GM19351 (cell line): ENCODE measurements around the gene CHIT1.

Experiments
- ATAC-seq: cut with Tn5 transposase; IDR thresholded peaks from one replicate; pipeline ENCODE4 v1.9.1; 2021; ENCODE audit warnings: mild to moderate bottlenecking, moderate library complexity; ENCODE audit not compliant: unreplicated experiment

The CHIT1 gene

DNA sequence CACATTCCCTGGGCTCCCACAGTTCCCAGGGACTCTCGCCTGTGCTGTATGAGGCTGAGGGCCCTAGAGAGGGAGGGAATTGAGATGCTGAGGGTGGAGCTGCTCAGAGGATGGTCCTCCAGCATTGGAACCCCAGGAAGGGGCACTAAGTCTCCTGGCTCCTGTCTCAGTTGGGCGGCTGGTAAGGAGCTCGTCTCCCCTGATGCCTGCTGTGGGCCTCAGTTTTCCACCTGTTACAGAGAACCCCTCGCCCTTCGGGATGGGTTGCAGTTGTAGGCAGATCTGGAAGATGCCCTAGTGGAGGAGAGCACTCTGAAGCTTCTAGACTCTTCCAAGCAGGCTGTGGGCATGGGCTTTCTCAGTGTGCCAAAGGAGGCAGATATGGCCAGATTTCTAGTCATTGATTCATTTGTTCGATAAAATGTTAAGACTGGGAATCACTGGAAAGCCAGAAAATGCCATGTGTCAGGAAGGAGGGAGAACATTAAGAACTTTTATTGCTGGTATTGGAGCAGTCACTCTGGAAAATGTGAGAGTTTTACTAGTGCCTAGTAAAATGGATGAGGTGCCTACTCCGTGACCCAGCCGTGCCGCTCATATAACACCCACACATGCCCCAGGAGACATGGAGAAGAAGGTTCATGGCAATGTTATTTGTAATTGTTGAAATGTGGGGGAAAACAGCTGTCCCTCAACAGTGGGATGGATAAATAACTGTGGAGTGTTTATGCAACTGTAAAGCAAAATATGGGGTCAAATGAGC is 53.0 kb downstream of the CHIT1 start:
- no peak for ATAC-seq

DNA sequence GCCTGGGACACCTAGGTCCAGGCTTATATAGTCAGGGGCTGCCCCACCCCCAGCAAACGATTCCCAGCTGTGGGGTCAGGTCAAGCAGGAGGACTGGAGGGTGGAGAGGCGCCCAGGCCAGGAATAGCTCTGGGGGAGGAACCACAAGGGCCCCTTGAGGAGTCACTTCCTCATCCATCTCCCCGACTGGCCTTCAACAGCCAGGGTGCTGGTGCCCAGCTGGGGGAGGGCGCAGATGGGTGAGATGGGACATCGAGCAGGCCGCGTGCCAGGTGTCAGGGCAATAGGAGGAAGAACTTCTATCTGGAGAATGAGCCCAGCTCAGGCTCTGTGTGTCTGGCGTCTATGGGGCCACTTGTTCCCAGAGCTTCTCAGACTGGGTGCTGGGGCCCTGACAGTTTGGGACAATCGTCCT is 53.6 kb downstream of the CHIT1 start:
- ATAC-seq = no peak

DNA sequence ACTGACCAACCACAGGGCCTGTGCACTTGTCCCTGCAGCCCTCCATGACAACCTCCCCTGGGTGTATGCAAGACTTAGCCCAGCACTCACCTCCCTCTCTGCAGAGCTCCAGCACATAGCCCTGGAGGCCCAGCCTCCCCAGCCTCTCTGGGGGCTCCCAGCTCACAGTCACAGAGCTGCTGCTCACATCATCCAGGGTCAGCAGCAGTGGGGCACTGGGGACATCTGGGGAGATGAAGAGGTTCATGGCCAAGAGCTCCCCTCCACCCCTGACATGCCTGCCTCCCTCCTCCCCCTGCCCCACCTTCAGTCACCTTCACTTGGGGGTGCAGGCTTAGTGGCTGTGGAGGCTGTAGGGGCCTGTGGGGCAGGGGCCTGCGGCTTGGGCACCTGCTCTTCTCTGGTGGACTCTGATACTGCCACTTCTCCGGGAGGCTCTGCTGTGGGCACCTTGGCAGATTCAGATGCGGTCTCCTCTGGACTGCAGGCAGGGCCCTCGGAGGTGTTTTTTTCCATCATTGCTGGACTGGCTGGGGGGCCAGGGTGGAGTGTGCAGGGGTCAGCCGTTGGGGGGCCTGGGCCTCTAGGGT is 54.1 kb downstream of the CHIT1 start, which contains the start of gene MYBPH:
Gene MYBPH, minus strand, starts transcription at position 590 of the 590 bp plus-strand sequence. Its CDS starts 71 bp downstream, at position 519.
- no peak for ATAC-seq

DNA sequence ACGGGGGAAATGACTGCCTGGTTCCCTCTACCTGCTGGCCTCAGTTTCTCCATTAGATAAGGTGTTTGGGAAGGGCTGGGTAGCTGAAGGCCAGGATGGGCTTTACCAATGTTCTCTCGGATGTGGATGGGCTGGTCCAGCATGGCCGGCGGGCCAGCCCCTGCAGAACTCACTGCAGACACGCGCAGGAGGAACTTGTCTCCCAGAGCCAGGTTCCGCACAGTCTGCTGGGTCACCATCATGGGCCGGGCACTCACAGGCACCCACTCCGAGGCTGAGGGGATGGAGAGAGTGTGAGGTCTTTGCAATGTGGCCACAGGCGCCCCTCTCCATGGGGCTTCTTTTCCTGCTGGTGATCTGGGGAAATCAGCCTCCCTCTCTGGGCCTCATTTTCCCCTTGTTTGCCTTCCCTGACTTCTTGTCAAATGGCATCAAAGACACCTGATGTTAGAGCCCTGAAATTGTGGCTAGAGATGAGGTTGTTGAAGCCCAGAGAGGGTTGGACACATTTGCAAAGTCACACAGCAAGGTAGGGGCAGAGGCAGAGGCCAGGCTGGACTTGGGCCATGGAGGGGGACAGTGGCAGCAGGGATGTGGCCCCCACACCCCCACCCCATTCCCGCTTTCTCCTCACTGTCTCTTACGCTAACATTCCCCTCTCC is 55.0 kb downstream of the CHIT1 start:
- no peak for ATAC-seq

DNA sequence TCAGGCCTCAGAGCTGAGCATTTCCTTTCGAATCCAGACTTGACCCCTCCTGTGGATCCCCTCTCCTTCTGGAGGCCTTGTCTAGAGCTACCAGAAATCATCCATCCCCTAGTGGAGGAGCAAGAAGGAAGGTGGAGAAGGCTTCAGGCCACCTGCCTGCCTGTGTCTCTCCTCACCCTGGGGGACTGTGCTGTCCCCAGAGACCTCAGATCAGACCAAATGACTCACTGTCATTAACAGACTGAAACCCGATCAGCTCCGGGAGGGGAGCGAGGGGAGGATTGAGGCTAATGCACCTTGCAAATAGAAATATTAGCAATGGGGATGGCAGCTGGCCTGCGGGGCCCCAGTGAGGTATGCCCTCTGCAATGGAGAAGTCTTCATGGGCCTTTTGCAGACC is 55.9 kb downstream of the CHIT1 start:
- ATAC-seq = peak; percentile 90

DNA sequence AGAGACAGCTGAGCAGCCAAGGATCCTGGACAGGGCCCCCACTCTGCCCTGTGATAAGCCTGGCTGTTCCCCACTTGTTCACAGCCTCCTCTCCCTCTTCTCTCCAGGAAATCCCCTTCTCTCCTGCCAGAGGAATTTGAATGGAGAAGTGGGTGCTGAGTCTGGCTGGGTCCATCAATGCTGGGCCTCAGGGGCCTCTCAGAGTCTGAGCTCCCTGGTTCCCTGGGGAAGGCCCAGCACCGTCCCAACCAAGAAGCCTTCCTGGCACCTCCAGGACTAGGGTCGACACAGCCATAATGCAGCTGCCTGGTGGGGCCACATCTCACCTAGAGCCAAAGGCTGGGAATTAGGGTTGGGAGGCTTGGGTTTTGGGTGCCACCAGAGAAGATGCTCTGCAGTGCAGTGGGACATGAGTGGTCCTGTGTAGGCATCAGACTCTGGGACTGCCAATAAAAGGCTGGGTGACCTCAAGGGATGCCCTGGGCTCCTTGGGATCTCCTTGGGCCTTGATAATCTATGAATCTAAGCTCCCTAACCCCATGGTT is 56.4 kb downstream of the CHIT1 start:
- ATAC-seq = no peak

DNA sequence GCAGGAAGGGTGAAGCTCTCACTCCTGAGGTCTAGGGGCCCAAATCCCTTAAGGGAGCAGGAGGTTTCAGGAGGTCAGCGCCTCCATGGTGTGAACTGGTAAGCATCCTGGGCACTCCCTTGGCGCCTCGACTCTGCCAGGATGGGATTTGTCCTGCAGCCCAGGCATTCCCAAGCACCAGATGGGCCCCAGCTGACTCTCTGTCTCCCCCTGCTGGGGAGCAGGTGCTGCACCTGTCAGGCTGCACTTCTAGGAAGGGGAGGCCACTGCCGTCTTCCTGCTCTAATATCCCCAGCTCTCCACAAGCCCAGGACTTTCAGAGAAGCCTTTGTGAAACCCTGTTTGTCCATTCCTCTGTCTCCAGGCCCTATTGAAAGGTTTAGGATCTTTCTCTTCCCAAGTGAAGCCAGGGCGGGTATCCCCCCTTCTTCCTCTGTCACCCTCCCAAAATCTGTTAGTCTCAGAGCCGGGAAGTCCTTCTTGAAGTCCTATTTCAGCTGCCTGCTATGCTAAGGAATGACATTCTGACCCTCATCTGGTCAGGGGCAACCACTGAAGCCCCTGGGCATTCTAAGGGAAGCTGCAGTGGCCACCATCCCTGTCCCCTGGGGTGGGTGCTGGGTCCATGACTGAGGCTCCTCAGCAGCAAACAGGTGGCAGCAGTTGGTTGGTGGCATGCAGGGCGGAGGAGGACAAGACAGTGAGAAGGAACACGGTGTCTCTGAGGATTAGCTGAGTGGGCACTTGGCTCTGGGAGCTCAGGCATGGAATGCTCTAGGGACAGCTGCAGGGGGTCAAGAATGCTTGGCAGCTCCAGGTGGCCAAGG is 57.1 kb downstream of the CHIT1 start:
- no peak for ATAC-seq

DNA sequence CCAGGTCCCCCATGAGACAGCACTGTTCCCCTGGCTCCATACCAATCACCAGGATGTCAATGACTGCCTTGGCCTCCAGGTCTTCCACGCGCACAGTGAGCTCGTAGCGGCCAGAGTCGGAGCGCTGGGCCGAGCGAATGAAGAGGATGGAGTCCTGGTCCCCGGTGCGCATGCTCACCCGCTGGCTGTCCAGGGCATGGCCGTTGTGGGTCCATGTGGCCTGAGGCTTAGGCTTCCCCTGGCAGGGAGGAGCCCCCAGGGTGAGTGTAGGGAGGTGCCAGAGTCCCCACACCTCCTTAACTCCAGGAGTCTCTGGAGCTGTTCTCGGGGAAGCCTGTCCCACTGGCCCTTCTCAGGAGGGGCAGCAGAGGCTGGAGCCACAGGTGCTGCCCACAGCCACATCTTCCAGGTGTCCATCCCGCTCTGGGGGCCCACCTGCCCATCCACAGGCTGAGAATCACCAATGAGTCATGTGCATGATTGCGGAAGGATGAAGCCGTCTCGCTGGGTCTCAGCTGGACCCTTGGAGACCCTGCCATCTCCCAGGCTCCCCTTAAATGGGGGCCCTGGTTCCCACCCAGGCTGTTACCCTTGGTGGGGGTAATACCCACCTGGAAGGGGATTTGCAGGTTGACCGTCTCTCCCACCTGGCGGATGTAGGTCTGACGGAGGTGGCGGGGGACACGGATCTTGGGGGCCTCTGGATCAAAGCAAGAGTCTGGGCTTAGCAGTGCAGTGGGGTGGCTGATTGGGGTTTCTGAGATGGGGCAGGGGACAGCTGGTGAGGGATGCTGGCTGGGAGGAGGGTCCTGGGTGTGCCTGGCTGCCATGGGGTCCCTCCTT is 57.9 kb downstream of the CHIT1 start:
- no peak for ATAC-seq

DNA sequence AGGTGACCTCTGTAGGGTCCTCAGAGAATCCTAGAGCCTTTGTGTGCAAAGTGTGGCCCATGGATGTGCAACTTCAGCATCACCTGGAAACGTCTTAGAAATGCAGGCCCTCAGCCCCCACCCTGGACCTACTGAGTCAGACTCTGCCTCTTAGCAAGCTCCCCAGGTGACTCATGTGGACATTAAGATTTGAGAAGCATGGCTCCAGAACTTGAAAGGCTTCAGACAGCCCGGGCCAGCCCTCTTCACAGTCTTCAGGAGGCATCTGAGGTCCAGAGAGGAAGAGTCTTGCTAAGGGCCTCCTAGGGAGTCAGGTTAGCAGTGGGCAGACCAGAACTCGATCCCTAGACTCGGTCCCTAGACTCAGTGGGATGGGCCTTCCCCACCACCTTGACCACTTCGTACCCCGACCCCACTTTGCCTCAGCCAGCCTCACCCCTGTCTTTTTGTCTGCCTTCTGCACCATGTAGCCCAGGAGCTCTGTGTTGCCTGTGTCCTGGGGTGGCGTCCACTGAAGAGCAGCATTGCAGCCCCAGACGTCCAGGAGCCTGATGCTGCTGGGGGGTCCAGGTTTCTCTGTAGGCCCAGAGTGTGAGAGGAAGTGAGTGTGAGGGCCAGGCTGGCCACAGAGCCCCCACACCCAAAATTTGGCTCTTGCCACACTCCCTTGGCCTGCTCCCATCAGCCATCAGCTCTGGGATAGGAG is 58.7 kb downstream of the CHIT1 start:
- ATAC-seq = no peak

DNA sequence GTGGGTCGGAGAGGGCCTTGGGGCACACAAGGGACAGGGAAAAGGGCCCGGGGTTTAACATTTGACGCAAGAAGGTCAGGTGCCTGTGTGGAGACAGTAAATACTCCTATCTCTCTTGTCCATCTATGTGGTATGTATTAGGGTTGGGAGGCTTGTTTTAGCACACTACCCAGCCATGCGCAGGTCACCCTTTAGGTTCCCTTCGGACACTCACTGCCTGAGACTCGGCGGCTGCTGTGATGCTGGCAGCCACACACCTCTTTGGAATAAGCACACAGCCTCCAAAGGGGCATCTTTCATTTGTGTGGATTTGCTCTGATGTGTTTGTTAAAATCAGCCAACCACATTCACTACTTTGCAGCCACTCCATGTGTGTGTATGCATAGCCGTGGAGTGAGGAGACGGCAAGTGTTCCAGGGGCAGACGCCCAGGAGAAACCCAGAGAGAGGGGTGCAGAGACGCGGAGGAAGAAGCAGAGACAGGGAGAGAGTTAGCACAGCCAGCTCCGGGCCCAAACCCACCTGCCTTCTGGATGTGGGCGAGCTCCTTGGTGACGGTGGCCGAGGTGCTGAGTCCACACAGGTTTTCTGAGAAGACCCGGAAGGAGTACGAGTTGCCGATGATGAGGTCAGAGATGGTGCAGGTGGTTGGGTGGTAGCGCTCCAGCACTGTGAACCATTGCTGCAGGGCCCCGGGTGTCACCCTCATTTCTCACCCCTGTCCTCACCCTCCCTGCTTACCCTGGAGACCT is 59.5 kb downstream of the CHIT1 start:
- no peak for ATAC-seq

DNA sequence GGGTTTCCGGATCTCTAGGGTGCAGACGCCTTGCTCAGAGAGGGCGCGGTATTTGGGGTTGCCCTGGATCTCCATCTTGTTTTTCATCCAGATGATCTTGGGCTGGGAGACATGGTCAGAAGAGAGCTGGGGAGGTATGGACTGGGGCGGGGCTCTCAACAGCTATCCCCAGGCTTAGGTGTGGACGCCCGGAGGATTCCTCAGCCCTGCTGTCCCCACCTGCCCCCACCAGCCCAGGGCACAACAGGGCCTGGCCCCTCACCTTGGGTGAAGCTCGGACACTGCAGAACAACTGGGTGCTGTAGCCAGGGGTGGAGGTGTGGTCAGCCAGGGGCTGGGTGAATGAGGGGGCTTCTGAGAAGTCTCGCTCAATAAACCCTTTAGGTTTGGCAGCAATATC is 60.5 kb downstream of the CHIT1 start:
- ATAC-seq = no peak

DNA sequence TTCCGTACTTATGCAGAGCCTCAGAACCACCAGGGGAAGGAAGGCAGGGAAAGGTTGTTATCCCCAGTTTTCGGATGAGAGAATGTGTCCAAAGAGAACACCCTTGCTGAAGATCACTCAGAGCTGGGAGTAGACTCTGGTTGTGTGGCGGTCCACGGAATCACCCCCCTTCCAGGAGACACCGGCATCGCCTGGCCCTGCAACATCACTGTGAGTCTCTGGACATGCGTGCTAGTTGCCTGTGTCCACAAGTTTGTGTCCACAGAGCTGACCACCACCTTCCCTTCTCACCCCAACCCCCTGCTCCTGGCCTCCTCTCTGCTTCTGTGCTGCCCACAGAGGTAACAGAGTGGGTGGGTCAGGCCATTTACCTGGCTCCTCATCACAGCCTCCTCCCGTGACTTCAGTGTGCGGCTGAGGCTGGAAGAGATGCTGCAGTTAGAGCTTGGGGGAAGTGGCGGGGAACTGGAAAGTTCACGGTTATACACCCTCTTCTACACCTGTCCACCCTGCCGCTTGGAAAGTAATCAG is 61.2 kb downstream of the CHIT1 start:
- no peak for ATAC-seq

DNA sequence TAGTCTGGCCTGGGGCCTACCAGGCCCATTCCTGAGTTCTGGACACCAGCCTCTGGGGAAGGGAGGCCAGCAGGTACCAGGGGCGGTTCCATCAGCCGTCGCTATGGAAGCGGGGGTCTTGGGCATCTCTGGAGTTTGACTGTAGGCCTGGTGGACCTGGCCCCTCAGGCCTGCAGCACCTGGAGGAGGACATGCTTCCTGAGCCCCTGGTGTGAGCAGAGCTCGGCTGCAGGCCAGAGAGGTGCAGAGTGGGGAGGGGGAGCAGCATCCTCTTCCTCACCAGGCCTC is 61.6 kb downstream of the CHIT1 start:
- no peak for ATAC-seq

DNA sequence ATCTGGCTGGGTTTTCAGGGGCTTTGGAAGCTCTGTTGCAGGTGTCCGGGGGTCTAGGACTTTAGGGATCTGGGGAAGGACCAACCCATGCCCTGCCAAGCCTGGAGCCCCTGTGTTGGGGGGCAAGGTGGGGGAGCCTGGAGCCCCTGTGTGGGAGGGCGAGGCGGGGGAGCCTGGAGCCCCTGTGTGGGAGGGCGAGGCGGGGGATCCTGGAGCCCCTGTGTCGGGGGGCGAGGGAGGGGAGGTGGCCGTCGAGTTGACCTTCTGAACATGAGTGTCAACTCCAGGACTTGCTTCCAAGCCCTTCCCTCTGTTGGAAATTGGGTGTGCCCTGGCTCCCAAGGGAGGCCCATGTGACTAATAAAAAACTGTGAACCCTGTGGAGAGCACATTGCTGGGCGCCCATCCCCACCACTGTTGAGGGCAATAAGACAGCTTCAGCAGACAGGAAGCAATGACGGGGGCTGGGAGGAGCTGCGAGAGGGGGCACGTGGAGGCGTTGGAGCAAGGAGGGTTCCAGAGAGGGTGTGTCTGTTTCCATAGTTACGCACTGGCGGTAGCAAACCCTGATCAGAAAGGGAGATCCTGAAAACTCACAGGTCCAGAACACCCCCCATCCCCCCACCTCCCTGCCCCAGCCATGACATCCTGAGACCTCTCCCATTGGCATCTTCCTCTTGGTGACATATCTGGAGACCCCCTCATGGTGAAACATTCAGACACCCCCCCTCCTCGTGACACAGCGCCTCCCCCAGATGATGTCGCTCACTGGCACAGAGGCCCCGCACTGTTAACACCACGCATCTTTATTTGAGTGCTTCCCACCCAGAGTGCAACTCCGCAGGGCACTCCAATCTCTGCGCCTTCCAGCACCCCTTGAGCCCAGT is 62.2 kb downstream of the CHIT1 start:
- no peak for ATAC-seq

DNA sequence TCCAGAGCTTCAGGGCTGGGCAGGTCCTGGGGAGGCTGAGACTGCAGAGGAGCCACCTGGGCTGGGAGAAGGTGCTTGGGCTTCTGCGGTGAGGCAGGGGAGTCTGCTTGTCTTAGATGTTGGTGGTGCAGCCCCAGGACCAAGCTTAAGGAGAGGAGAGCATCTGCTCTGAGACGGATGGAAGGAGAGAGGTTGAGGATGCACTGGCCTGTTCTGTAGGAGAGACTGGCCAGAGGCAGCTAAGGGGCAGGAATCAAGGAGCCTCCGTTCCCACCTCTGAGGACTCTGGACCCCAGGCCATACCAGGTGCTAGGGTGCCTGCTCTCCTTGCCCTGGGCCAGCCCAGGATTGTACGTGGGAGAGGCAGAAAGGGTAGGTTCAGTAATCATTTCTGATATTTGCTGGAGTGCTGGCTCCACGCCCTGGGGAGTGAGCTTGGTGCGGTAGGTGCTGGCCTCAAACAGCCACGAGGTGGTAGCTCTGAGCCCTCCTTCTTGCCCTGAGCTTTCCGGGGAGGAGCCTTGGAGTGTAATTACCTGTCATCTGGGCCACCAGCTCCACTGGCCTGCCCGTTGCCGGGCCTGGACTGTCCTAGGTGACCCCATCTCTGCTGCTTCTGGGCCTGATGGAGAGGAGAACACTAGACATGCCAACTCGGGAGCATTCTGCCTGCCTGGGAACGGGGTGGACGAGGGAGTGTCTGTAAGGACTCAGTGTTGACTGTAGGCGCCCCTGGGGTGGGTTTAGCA is 63.1 kb downstream of the CHIT1 start:
- ATAC-seq = no peak
